ENCODE data around the gene CCT3.
"Not testable (repeated sequence)": the region's sequence is repeated elsewhere in the genome, so short reads cannot be mapped to it uniquely, and the experiment has no call there.

Gene CCT3

DNA sequence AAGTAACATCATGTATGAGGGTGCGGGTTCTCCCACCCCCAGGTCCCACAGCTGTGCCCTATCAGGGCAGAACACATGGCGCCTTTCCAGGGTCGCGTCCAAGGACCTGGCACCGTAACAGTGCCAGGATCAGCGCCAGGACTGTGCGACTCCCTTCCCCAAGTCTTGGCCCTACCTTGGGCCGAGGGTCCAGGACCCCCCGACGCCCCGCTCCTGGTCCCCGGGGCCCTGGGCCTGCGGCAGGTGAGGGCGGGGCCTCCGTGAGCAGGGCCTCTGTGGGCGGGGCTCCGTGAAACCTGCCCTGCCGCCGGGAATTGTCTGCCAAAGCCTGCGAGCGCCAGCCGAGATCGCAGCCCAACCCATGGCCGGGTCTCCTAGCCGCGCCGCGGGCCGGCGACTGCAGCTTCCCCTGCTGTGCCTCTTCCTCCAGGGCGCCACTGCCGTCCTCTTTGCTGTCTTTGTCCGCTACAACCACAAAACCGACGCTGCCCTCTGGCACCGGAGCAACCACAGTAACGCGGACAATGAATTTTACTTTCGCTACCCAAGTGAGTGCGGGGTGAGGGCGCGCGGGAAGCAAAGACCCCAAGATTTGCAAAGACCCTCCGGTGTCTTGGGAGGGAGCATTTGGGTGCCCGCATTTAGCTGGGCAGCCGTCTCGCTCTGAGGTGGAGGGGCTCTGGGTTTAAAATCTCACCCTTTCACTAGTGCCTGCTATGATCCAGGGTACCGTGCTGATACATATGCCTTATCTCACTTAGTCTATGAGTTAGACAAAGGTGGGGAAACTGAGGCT is 31.0 kb upstream of the CCT3 start, which contains the start of gene RHBG:
Gene RHBG (plus strand): TSS at position 323 of the 796 bp plus-strand sequence. CDS start 39 bp downstream, at position 362.
- no peak for DNase-seq (ENCODE audit: low read depth in 2 of 2)

DNA sequence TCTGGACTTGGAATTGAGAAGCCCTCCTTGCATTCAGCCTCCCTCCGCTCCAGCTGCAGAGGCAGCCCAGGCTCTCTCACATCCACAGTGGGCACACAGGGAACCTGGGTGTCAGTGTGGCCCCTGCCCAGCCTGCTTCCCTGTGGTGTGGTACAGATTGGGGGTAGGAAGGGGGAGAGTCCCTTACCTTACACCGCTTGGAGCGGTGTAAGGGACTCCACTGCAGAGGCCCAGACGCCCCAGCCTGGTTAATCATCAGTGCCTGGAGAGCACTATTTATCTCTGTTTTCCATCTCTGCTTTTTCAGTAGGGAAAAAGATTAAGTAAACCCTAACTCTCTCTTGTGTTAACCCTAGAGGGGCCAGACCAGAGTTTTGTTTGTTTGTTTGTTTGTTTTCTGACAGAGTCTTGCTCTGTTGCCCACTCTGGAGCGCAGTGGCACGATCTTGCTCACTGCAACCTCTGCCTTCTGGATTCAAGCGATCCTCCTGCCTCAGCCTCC is 30.1 kb upstream of the CCT3 start:
- no peak for DNase-seq (ENCODE audit: low read depth in 2 of 2)

DNA sequence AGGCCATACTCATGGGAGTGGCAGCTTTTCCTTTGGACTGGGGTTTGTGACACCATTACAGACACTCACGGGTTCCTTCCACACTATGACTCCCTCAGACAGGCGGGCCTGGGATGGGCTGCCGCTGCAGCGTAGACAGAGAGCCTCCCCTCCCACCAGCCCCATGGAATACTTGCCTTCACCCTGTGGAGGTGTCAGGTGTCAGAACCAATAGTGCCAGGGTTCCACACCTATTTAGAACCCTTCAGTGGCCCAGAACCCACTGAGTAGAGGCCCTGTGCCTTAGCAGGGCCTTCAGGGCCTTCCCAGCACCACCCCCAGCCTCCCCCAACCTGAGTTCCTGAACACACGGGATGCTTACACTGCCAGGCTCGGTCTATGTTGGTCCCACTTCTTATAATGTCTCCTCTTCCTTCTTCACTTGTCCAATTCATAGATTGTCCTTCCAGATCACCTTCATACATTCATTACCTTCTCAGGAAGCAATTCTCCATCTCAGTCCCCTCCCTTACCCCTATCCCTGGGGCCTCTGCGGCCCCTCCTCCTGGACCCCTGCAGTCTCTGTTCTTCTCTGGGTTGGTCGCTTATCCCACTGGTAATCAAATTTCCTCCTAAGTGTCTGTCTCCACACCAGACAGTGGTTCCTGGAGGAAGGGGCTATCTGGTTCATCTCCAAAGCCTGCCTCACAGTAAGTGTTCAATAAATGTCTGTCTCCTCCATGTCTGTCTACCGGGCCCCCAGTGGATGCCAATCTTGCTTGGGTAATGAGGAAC is 29.5 kb upstream of the CCT3 start:
- no peak for DNase-seq (ENCODE audit: low read depth in 2 of 2)

DNA sequence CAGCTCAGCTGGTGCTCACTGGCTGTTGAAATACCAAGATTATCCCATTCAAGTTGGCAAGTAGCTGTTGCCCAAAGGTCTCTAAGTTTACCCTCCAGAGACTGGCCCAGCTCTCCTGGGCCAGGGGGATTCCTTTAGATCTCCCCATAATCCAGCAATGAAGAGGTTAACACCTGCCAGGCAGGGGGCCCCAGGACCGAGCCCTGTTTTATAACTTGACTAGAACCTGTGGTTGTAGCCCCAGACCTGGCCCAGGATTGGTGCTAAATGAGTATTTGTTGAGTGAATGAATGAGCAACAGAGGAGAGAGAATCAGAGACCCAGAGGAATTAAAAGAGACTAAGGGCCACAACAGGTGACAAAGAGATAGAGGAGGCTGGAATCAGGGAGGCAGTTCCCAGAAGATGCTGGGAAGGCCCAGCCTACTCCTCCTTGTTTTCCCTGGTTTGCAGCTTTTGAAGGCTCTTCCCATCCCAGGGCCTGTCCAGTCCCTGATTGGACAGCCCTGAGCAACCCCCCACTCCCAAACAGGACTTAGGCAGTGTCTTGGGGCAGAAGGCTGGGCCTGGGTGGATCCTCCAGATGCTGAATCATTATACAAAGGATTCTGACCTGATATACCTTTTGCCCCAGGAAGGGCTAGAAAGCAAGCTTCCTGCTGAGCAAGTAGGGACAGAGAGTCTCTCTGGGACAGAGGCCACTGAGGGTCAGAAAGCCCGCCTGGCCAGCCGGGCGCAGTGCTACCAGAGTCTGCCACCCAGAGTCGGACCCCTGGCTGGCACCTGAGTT is 28.5 kb upstream of the CCT3 start:
- no peak for DNase-seq (ENCODE audit: low read depth in 2 of 2)

DNA sequence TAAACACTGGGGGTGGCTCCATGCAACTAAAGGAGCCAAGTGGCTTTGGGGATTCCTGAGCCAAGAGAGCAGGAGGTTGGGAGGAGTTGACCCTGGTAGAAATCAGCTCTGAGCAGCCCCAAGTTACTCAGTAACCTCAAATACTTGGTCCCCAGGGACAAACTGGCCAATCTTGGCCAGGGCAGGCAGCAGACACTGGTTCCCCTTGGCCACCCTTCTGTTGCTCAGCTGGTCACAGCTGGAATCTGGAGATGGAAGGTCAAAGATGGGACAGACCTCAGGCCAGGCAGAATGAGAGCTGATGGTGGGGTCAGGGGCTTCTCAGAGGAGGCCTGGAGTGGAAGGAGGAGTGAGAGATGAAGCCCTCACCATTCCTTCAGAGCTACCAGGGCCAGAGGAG is 27.7 kb upstream of the CCT3 start:
- DNase-seq (ENCODE audit: low read depth in 2 of 2): no peak

DNA sequence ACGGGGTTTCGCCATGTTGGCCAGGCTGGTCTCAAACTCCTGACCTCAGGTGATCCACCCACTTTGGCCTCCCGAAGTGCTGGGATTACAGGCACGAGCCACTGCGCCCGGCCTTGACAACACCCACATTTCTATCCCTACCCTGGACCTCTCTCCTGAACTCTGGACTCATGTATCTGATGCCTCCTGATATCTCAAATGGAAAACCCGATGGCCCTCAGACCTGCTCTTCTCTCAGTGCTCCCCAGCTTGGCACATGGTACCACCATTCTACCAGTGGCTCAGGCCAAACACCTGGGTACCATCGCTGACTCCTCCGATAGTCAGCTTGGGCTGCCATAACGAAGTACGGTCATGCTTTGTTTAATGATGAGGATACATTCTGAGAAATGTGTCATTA is 22.4 kb upstream of the CCT3 start:
- DNase-seq (ENCODE audit: low read depth in 2 of 2): no peak

DNA sequence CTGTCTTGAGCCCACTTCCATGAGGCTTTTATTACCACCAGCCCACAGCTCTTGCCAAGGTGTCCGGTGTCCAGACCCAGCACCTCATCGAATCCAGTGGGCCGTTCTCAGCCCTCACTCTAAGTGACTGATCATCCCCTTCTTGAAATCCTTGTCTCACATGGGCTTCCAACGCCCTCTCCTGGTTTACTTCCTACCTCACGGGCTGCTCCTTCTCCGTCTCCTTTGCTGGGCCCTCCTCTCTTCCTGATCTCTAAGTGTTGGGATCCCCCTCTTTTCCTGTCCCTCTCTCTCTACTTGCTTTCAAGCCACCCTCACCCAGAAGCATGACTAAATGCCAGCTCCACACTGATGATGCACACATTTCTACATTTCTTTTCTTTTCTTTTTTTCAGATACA is 21.9 kb upstream of the CCT3 start:
- DNase-seq (ENCODE audit: low read depth in 2 of 2): no peak

DNA sequence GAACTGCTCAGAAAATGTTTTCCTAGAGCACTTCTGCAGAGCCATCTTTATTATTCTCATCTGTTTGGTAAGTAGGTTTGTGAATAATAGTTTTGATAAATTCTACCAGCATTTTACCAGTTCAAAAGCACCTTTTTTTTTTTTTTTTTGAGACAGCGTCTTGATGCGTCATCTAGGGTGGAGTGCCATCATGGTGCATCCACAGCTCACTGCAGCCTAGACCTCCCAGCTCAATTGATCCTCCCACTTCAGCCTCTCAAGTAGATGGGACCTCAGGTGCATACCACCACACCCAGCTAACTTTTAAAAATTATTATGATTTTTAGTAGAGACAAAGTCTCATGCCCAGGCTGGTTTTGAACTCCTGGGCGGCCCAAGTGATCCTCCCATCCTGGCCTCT is 21.2 kb upstream of the CCT3 start:
- no peak for DNase-seq (ENCODE audit: low read depth in 2 of 2)

DNA sequence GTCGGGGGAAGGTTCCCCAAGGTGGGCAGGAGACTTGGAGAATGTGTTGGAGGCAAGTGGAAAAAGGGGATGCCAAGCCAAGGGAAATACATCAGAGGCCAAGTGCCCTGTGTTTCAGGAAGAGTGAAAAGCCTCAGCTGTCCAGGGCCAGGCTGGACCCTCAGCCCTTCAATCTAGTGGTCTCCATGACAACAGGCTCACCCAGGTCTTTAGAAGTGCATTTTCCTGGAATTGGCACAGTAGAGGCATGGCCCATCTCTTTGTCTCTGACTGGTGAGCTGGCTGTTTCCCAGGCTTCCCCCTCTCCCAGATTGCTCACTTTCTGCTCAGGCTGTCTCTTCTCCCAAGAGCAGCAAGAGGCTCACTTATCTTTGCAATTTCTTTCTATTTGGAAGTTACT is 20.5 kb upstream of the CCT3 start:
- no peak for DNase-seq (ENCODE audit: low read depth in 2 of 2)

DNA sequence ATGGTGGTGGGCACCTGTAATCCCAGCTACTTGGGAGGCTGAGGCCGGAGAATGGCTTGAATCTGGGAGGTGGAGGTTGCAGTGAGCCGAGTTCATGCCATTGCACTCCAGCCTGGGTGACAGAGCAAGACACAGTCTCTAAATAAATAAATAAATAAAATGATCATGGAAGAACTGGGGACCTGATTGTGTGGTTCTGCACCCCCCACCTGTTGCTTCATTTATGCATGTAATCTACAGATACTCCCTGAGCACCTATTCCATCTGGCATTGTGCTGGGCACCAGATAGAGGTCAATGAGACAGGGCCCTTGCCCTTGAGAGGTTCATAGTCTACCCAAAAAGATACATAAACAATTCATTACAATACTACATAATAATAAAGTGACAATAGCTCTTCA is 19.9 kb upstream of the CCT3 start:
- DNase-seq (ENCODE audit: low read depth in 2 of 2): no peak

DNA sequence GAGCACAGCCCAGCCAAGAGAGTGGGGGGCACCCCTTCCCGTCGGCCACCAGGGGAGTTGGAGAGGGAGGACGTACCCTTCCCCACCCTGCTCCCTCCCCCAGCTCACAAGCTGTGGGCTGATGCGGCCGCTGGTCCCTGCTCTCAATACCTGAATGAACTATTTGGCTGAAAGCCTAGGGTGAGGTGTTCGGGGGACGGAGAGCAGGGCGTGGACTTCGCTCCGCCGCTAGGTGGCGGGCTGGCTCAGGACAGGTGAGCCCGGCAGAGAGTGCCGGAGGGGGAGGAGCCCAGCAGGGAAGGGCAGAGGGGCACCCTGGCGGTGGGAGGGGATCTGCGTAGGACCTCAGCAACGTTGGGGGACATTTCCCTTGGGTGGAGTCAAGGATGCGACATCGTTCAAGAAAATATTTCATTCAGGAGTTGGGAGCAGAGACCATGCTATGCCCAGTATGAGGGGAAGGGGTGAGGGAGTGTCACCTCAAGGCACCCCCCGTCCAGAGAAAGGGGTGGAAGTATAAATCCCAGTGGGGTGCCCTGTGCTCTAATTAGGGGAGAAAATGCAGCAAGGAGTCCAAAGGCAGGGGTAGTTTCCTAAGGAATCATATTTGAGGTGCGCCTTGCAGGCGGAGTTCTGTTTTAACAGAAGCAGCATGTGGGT is 18.9 kb upstream of the CCT3 start:
- peak; percentile 33 to 44 for DNase-seq (ENCODE audit: low read depth in 2 of 2)

DNA sequence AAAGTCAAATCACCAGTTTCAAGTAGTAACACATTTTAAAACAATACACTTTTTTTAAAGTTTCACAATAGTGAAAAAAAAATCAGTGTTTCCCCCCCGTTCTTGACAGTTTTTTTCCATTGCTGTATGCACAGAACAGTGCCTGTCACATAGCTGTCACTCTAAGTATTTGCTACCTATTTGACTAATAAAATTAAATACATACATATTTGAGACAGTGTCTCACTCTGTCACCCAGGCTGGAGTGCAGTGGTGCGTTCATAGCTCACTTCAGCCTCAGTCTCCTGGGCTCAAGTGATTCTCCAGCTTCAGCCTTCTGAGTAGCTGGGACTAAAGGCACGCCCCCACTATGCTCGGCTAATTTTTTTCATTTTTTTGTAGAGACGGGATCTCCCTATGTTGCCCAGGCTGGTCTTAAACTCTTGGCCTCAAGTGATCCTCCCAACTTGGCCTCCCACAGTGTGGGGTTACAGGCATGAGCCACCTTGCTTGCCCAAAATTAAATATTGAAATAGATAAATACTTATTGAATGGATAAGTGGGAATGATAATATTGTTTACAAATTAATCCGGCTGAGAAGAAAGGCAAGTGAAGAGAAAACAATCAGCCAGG is 18.3 kb upstream of the CCT3 start:
- no peak for DNase-seq (ENCODE audit: low read depth in 2 of 2)

DNA sequence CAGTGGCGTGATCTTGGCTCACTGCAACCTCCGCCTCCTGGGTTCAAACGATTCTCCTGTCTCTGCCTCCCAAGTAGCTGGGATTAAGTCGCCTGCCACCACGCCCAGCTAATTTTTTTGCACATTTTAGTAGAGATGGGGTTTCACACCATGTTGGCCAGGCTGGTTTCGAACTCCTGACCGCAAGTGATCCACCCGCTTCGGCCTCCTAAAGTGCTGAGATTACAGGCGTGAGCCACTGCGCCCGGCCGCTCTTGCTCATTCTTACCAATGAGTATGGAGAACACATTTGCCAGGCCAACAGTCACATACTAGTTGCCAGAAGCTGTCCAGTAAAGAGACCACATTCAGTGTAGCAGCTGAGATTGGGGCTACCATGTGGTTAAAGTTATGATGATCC is 14.4 kb upstream of the CCT3 start:
- not testable (repeated sequence) for DNase-seq (ENCODE audit: low read depth in 2 of 2)

DNA sequence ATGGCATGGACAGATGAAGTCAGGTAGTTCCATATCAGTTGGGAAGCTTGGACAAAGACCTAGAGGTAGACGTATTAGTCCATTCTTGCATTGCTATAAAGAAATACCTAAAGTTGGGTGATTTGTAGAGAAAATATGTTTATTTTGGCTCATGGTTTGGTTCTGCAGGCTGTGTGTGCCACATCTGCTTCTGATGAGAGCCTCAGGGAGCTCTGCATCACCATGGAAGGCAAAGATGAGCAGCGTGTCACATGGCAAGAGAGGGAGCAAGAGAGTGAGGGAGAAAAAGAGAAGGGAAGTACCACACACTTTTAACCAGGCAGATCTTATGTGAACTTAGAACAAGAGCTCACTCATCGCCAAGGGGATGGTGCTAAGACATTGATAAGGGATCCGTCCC is 9.2 kb upstream of the CCT3 start:
- no peak for DNase-seq (ENCODE audit: low read depth in 2 of 2)

DNA sequence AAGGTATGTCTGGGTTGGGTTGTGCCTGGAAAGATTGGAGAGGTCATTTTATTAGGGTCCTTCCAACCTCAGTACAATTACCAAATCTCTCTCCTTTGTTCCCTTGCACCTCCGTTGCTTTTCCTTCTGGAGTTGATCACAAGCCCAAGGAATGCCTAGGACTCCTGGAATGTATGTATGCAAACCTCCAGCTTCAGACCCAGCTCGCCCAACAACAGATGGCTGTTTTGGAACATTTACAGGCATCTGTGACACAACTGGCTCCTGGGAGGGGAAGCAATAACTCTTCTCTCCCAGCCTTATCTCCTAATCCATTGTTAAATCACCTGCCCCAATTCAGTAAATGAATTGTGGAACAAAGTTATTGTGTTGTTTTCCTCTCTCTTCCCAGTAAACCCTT is 8.5 kb upstream of the CCT3 start:
- DNase-seq (ENCODE audit: low read depth in 2 of 2): no peak

DNA sequence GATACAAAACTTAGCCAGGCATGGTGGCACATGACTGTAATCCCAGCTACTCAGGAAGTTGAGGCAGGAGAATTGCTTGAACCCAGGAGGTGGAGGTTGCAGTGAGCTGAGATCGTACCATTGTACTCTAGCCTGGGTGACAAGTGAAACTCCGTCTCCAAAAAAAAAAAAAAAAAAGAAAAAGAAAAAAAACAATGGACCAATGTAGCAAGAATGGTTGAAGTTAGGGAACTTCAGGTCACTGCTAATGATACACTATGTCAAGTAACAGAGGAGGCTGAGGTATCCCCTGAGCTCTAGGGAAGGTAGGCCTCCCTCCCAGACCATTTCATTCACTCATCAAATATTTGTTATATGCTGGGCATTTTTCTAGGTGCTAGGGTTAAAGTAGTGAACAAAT is 7.9 kb upstream of the CCT3 start:
- not testable (repeated sequence) for DNase-seq (ENCODE audit: low read depth in 2 of 2)

DNA sequence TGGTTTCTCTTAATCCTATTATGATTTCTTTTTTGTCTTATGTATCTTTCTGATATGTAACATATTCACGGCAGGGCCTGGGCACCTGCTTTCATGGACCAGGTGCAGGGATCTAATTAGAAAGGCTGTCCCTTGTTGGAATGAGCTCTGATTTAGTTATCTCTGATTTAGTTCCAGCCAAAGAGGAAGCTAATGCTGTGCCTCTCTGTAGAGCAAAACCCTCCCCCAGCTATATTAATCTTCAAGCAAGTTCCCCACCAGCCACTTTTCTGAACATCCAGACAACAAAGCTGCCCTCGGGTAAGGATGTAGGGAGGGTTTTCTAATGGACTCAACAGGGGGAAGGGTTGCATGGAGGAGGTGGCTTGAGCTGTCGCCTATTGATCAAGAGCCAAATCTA is 6.3 kb upstream of the CCT3 start:
- DNase-seq (ENCODE audit: low read depth in 2 of 2): no peak

DNA sequence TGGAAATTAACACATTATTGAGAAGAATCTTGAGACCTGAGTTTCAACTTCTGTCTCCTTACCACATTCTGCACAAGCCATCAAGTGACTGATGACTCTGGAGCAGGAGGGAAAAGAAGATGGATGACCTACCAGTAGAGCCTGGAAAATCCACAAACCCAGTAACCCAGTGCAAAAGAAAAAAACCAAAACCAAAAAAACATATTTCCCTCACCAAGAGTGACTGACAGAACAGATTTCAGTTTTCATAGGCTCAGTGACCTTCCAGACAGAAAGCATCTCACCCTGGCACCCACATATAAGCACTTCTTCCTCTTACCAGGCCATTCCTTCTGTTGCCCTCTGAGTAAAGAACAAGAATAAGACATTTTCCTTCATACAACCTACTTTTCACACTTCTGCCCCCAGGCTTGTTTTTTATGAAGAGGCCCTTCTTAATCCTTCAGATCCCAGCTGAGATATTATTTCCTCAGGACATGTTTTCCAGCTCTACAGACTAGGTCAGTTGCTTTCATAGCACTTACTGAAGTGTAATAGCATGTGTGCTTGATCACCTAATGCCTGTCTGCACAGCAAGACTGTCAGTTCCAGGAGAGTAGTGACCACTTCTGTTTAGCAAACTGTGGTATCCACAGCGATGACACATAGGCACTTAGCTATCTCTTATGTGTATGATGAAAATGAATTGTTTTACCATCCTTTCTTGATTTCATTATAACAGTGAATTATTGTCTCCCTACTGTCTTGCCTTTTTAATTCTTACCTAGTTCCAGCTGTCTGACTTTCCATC is 4.3 kb upstream of the CCT3 start:
- DNase-seq (ENCODE audit: low read depth in 2 of 2): no peak

DNA sequence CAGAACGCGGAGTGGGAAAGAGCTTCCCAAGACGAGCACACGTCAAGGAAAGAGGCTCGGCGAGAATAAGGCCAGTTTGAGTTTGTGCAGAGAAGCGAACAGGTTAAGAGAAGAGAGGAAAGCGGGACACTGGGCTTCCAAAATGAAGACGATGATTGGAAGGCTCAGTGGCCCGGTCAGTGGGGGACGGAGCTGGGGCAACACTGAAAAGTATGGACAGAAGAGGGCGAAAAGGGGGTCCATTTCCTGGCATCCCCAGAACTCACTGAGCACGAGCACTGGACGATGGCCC is 258 bp downstream of the CCT3 start:
- DNase-seq (ENCODE audit: low read depth in 2 of 2): no peak

DNA sequence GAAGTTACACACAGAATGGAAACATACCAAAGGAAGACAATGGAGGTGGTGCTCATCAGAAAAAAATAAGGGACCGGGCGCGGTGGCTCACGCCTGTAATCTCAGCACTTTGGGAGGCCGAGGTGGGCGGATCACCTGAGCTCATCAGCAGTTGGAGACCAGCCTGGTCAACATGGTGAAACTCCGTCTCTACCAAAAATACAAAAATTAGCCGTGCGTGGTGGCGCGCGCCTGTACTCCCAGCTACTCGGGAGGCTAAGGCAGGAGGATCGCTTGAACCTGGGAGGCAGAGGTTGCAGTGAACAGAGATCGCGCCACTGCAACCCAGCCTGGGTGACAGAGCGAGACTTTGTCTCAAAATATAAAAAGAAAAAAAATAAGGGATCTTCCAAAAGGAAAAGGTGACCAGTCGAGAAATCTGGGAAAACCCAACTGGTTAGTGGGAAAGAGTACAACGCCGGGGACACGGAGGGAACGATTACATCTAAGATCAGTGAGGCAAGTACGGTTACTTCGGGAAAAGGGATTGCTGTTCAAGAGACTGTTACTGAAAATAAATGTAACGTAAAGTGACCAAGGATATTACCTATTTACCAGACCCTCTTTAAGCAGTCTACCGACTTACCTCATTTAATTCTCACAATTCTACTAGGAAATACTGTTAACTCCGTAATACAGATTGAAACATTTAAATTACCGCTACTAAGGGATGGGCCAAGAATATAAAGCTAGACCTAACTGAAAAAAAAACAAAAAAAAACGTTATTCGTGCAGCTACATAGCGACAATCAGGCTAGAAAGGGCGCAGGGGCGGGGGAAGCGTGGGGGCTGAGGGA is 822 bp downstream of the CCT3 start:
- no peak for DNase-seq (ENCODE audit: low read depth in 2 of 2)
